OCI-LY7 (cell line): ENCODE data around the gene B3GNT5.

Source experiments
- EZH2phosphoT487 ChIP-seq: fragments of 200-600 bp; sonication (generic); IDR thresholded peaks from 2 replicates; pipeline ENCODE4 v1.6.1; 2018; ENCODE audit warnings: low read depth, borderline replicate concordance, mild to moderate bottlenecking, mixed run types, antibody characterized with exemption, low read length, moderate library complexity, mixed read lengths
- TF ChIP-seq, protein P1 (sequence below): fragments of 200-600 bp; sonication (generic); conservative IDR thresholded peaks from 2 replicates; pipeline ENCODE4 v1.5.1; 2014; ENCODE audit warnings: mild to moderate bottlenecking, antibody characterized with exemption, low read length, moderate library complexity, mixed read lengths

DNA sequence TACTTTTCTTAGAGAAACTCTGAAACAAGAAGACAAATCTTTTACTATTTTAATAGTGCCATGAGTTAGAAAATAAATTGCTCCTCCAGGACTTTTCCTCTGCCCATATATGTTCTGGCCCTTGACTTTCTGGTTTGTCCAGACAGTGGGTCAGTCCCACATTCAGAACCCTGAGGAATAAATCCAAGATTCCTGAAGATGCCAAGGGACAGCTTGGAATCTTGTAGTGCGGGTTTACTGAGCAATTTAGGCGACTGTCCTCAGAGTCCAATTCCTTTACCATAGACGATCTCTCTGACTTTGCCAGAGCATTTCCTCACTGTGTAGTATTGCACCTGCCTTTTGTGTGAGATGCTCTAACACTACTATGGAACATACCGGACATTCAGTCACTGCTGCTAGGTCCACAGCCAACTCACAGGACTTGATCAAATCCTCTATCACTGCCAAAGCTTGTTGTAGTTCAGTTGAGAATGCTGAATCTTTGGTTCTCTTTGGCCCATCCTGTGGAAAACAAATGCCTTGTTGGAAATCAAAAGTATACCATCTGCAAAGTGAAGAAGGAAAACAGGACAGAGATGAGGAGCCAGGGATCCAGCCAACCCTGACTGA lies 37.4 kb upstream of the B3GNT5 start:
- TF ChIP-seq, protein P1, sequence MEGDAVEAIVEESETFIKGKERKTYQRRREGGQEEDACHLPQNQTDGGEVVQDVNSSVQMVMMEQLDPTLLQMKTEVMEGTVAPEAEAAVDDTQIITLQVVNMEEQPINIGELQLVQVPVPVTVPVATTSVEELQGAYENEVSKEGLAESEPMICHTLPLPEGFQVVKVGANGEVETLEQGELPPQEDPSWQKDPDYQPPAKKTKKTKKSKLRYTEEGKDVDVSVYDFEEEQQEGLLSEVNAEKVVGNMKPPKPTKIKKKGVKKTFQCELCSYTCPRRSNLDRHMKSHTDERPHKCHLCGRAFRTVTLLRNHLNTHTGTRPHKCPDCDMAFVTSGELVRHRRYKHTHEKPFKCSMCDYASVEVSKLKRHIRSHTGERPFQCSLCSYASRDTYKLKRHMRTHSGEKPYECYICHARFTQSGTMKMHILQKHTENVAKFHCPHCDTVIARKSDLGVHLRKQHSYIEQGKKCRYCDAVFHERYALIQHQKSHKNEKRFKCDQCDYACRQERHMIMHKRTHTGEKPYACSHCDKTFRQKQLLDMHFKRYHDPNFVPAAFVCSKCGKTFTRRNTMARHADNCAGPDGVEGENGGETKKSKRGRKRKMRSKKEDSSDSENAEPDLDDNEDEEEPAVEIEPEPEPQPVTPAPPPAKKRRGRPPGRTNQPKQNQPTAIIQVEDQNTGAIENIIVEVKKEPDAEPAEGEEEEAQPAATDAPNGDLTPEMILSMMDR, result no peak
- no peak for TF ChIP-seq EZH2phosphoT487
